Urothelium cell line (cell line): ENCODE results near the gene LGALS3.

ENCODE experiments used
- DNase-seq: peaks from one replicate; pipeline ENCODE4 v3.0.0; 2011; ENCODE audit warnings: low spot score, mixed read lengths
- FAIRE-seq: peaks from 2 replicates; lab custom pipeline; 2011; peaks lifted over from hg19 to GRCh38; lab: Jason Lieb, UNC

LGALS3 gene

DNA sequence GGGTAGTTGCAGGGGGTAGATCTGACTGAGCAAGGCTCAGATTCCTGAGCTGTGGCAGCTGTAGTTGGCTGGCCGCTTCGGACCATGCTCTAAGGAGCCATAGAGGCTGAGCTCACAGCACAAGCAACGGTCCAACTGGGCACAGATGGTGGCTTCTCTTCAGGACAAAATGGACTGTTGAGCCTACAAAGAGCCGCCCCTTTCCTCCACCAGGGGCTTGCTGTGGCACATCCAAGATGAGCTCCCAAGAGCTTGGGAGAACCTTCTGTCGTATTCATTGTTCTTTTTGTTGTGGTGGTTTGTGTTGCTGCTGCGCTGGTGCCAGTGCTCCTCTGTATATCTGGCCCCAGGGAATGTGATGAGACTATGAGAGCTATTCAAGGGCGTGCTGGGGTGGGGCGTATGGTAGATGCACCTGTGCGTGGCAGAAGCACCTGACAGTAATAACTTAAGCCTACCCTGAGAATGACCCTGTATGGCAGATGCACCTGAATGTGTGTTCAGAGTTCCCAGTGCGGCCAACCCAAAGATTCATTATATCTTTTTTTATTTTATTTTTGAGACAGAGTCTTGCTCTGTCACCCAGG is 17.8 kb upstream of the LGALS3 start:
- FAIRE-seq (no peak), DNase-seq (no peak)

DNA sequence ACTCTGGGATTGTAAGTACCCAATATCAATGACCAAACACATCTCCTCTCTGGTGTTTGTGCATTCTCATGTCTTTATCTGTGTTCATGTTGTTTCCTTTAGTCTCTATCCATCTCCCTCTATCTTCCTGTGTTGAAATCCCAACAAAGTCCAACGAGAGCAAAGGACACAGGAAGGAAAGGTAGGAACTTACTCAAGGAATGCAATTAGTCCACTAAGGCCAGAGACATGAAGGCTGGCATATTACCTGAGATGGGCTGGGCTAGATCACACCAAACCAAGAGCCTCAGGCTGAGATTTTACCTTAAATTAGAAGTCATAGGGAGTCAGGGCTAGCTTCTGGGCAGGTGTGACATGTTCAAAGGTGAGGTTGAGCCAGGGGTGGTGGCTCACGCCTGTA is 14.3 kb upstream of the LGALS3 start:
- no peak for DNase-seq

DNA sequence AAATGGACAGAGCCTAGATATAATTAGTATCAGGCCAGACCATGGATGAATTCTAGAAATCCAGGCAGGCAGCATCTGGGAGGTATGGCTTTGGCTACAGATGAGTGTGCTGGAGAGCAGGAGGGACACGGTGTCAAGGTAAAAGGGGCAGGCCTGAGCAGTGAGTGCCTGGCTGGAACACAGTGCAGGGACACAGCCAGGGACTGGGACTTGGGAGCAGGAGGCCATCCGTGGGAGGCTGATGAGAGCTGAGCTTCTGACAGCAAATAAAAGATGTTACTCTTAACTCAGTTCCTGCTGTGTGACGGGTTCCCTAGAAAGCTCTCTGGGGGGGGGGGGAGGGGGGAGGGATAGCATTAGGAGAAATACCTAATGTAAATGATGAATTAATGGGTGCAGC is 13.6 kb upstream of the LGALS3 start:
- no peak for DNase-seq
- FAIRE-seq: peak; percentile 56

More for the DNA sequence above, 14.3 kb upstream of the LGALS3 start:
- FAIRE-seq: peak; percentile 58

- FAIRE-seq: no peak
Measured at GRCh38 chr14:55115861-55116245, 13.2 kb upstream of the LGALS3 start.

DNA sequence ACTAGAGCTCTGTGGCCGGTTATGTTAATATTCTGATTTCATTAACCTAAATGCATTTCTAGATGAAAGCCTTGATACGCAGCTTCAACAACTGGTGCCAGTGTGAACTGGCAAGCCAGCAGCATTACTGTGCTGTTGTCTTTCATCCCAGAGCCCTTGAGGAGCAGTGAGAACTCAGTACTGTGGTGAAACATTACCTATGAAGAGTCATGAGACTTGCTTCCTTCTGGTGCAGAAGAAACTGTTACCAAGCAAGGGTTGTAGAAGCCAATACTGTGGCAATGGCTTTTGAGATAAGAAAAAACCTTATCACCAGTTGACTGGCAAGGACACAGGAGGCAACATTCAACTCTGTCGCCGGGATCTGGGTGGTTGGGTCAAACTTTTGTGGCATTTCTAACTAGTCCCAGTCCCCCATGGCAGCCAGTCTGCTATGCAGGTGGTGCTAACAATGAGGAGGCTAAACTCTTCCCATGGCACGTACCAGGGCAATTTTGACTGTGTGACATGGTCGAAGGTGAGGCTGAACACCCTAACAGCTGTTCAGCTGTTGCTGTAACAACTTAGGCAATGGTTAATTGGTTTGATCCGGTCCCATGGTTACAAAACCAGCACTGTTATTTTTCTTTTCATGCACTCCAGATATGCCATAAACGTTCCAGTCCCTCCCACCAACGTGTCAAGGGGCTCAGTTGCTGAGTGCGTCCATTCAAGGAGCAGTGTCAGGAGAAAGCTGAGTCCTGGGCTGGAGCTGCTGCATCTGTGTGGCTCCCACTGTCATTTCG is 12.6 kb upstream of the LGALS3 start:
- DNase-seq (no peak), FAIRE-seq (peak; percentile 40)

More at GRCh38 chr14:55115861-55116245, 13.2 kb upstream of the LGALS3 start:
- DNase-seq: no peak

DNA sequence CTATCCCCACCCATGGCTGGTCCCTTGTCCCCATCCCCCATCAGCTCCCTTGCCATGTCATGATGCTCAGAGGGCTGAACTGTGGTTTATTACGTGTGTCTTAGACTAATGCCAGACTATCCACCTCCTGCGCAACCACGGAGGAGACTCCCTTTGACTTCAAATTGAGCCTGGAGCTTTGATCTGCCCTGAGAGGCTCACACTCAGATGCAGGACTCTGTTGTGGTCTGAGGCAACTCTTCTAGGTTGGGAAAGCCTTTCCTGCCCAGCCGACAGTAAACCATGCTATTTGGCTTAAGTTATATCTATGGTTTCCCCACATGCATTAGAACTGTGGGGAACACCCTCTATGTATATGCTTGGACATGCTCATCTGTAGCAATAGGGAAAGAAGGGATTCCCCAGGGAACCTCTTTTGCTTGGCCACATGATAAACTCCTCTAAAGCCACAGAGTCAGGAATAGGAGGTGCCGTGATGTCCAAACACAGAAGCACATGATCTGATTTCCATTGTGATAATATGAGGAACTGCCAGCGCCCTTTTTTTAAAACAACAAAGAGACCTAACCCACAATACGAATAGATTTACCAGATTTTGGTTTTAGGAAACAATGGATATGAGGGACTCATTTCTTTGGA is 11.1 kb upstream of the LGALS3 start:
- peak; percentile 53 for FAIRE-seq
- DNase-seq: no peak

DNA sequence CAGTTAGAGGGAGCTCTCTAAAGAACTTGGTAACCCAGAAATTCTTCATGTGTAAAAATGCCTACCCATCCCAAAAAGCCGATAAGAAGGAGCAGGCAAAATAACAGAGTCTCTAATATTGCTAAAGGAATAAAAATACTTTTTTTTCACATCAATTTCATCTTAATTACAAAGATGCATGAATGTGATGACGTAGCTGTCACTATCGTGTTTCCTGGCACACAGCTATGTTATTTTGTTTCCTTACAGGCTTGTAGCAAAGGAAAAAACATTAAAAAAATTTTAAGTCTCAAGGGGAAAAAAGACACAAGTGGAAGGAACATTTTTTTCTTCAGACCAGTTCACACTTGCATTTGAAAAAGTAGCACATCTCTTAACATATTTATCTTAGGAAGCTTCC is 10.3 kb upstream of the LGALS3 start:
- no peak for FAIRE-seq

DNA sequence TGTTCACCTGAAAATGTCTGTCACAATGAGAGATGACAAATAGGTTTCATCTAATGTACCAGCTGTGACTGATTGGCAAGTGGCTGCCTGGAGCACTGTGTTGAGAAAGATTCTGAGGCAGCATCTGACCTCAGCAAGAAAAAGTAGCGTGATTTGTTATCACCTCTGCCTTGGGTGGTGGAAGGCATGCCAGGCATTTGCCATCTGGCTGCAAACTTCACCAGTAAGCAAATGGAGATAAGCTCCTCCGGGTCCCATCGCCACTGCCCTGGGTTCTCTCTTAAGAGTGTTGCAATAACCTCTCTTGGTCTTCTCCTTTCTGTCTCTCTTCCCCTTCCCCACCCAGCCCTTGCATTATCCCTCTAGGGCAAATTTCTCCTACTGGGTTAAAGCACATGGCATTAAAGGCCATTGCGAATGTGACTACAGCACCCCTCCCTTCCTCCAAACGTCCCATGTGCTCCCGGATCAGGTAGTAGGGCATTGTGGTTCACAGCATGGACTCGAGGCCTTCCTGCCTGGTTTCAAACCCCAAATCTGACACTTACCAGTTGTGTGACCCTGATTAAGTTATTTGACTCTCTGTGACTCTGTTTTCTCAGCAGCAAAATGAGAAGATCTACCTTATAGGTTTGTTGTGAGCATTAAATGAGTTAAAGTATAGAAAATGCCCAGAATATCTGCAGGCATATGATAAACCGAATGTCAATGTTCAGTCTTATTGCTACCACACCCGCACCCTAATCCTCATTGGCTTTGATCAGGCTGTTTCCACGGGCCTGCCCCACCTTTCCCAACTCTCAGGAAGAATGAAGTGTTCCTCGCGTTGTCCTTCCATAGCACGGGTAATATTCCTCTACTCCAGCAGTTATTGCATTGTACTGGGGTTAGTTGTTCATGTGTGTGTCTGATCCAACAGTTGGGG is 8.2 kb upstream of the LGALS3 start:
- DNase-seq (no peak), FAIRE-seq (peak; percentile 23)

More for the DNA sequence above, 10.3 kb upstream of the LGALS3 start:
- no peak for DNase-seq

DNA sequence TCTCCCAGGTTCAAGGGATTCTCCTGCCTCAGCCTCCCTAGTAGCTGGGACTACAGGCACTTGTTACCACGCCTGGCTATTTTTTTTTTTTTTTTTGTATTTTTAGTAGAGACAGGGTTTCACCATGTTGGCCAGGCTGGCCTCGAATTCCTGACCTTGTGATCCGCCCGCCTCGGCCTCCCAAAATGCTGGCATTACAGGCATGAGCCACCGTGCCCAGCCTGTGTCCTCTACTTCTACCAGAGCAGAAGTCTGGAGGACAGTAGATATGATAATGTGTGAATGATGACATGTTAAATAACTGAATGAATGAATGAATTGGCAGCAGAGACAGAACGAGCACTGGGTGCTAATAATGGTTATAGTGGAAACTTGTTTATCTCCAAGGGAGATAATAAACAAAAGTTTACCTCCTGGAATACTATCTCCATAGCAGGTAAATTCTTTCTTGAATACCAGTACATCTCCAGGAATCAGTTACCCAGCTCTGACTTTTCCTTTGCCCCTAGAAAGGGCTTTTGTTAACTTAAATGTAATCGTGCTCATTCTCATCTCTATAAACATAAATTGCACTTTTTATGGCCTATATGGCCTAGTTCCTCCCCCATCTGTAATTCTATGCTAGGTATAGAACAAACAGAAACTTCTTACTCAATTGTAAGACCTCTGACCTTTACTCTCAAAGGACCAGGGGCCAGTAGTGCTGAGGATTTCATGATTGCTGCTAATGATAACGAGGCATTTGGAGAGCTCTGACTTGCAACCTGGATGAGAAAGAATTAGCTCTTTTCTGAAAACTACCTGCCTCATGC is 7.2 kb upstream of the LGALS3 start:
- no peak for DNase-seq
- peak; percentile 48 for FAIRE-seq

DNA sequence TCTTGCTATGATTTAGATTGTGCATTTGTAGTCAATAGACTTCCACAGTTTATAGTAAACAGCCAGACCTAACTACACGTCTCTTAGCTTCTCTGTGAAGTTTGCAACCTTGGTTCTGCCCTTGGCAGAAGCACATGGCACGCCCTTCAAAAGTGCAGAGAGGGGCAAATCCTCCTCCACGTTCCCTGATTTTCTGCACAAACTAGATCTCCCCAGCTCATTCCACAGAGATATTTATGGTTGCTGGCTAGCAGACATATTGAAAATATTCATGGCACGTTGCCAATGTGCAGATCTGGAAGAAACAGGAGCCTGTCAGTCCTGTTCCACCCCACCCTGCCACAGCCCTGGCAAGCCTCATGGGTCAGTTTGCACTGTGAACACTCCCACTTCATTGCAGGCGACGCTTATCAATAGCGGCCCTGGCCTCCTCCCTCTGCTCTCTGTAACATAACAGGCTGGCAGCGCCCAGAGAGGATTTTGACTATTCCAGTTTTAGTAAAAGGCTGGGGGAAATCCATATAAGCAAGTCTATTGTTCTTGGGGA is 6.5 kb upstream of the LGALS3 start:
- peak; percentile 82 for FAIRE-seq
- no peak for DNase-seq

GRCh38 chr14:55123101-55123500 is 6.0 kb upstream of the LGALS3 start:
- FAIRE-seq: peak; percentile 93
- DNase-seq: peak; percentile 70

DNA sequence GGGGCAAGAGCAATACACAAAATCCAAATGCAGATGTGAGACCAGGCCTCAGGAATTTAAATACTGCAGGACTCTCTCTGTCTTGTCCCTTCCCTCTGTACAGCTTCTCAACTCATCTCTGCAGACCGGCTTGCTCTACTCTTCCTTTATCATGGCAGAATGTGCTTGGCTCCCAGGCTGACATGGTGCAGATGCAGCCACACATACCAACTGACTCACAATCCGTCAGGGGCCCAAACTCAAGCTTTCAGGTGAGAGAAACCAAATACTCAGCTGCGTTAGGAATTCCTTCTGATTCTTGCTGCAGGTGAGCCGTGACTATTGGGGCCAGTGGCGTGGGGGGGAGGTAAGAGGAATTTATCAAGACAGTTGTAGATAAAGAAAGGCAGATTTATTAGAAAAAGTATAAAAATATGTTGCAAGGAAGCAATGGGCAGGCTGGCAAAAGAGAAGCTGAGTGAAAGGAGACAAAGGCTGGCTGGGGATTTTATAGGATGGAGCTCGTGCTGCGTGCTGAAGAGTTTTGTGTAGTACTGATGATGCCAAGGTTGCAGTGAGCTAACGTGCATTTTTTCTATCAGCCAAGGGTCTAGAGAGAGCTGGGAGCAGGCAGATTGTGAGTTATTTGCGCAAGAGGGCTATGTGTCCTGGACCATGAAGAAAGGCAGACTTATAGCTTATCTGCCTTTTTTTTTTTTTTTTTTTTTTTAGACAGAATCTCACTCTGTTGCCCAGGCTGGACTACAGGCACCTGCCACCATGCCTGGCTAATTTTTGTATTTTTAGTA is 5.0 kb upstream of the LGALS3 start:
- FAIRE-seq (no peak), DNase-seq (no peak)

DNA sequence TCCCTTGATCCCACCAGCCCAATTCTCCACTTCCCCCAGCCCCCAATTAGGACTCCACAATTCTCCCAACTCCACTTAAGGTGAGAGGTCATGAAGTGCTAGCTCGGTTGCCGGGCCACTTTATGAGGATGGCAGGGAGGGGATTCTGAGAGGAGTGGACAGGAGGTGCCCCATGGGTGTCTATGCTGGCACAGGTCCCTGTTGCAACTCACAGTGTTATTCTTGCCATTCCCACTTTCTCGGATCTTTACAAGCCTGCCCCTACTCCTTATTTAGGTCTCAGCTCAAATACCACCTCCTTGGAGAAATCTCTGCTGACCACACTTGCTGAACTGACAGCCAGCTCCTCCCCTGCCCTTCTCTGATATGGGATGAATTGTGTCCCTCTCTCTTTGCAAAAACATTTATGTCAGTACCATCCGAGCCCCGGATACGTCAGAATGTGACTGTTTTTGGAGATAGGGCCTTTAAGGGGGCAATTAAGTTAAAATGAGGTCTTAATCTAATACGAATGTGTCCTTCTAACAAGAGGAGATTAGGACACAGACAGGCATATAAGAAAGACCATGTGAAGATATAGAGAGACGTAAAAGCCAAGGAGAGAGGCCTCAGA is 4.2 kb upstream of the LGALS3 start:
- FAIRE-seq (no peak), DNase-seq (no peak)

DNA sequence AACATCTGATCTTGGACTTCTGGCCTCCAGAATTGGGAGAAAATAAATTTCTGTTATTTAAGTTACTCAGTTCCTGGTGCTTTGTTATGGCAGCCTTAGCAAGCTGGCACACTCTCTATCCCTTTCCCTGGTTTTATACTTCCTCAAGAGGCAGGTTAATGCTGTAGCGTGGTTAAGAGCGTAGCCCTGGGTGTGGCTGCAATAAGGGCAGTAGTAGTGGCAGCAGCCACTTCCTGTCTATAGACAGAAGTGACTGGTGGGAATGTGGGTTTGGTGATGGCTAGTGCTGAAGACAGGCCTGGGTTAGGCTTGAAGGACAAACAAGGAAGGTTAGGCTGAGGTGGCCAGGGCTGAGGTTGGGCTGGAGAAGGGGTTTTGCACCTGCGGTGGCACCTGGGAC is 3.6 kb upstream of the LGALS3 start:
- DNase-seq (no peak), FAIRE-seq (peak; percentile 42)

DNA sequence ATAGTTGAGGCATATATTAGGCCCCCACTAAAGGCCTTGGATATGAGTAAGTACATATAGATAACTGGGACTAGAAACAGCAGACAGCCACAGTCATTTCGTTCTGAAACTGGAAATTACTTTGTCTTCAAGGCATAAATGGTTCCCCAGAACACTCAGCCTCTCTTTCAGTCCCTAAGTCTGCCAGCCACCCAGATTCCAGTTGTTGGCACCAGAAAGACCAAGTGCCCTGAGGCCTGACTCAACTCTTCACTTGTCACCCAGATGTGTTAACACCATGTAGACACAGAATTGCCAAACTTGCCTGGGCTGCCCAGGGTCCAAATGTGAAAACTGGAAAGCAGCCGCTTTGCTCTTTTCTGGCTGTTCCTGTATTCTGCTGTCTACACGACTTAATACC is 3.0 kb upstream of the LGALS3 start:
- FAIRE-seq (no peak), DNase-seq (no peak)

DNA sequence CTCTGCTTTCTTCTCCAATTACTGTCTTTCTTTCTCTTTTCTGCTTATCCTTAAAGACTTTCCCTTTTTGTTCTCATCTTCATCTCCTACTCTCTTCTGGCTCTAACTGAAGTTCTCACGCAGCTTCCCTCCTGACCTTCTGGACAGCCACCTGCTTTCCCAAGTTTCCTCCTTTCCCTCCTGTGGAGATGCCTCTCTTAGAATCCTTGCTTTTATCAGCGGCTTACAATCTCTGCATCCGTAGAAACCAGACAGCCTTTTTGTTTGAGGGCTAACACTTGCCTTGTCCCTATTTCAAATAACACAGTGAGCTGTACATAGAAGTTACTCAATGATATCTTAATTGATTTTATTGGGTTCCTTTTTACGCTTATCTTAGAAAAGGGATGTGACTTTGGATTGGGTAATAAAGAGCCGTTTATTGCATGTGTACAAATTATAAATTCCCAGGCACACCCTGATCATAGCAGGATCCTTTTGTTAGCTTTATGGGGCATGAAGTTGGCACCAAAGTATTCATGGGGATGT is 2.1 kb upstream of the LGALS3 start:
- FAIRE-seq: no peak
- DNase-seq: no peak

GRCh38 chr14:55127460-55127951 is 1.5 kb upstream of the LGALS3 start:
- no peak for DNase-seq
- peak; percentile 55 for FAIRE-seq

- FAIRE-seq: no peak
- DNase-seq: no peak
Measured at GRCh38 chr14:55128386-55129085, 516 bp upstream of the LGALS3 start.
